ENCODE data around the gene P2RY13.

P2RY13 gene

DNA sequence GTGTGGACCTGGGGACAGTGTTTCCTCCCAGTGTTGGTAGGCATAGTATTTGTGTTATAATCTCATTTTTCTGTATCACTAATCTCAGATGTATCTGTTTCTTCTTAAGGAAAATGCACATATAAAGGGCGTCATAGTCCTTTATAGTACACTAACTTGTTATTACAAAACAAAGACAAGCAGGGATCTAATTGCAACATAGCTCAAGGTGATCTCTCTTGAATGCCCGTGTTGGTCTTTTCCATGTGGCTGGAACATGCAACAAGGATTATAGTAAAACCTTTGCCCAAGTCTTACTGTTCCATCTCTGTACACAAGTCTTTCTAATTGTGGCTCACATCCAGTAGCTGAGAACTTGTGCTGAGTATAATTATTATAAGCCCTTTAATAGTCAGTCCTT lies 9.2 kb downstream of the P2RY13 start:
- DNase-seq (ENCODE audit: low spot score) = no peak

- no peak for DNase-seq (ENCODE audit: low spot score)
Observed at GRCh38 chr3:151319628-151320027, 9.7 kb downstream of the P2RY13 start.

DNA sequence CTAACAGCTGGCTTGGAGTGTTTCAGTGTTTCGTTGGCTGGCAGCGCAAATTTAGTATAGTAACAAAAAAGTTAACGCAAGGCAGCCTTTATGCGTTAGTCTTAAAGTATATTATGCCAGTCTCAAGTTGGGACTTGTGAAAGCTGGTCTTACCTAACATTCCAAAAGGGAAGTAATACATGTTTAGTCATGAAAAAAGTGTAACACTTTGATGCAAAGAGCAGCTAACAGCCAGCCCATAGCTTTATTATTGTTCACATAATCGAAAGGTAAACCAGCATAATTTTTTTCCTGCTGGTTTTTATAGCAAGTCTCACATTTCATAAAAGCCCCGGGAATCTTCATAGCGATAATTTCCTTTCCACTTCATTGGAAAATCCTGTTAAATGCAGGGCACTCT lies 10.4 kb downstream of the P2RY13 start:
- DNase-seq (ENCODE audit: low spot score) = no peak

- DNase-seq (ENCODE audit: low spot score) = no peak
Observed at GRCh38 chr3:151318313-151318712, 11.0 kb downstream of the P2RY13 start.

GRCh38 chr3:151316267-151316991 lies 12.9 kb downstream of the P2RY13 start, which contains the start of gene GPR87:
Gene GPR87, minus strand, starts transcription at chr3:151316820. Its CDS starts 16,720 bp downstream, at chr3:151300100.
- DNase-seq (ENCODE audit: low spot score) = no peak

GRCh38 chr3:151315846-151316245 lies 13.5 kb downstream of the P2RY13 start:
- no peak for DNase-seq (ENCODE audit: low spot score)

GRCh38 chr3:151315136-151315535 lies 14.2 kb downstream of the P2RY13 start:
- DNase-seq (ENCODE audit: low spot score) = no peak

DNA sequence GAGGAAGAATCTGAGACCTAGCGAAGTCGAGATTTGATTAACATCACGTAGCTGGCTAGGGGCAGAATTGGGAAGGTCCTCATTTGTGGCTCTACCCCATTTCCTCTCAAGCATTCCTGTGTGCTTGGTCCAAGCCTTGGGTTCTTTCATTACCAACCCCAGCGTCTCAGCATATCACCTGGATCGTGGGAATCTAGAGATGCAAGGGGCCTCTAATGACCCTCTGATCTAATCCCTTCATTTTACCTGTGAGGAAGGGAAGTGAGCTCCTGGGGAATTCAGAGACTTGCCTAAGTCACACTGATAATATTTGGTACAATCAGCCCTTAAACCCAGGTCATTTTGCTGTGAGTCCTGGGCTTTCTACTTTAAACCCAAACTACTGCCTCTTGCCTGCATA lies 14.8 kb downstream of the P2RY13 start:
- no peak for DNase-seq (ENCODE audit: low spot score)

- no peak for DNase-seq (ENCODE audit: low spot score)
Observed at GRCh38 chr3:151314137-151314536, 15.2 kb downstream of the P2RY13 start.

DNA sequence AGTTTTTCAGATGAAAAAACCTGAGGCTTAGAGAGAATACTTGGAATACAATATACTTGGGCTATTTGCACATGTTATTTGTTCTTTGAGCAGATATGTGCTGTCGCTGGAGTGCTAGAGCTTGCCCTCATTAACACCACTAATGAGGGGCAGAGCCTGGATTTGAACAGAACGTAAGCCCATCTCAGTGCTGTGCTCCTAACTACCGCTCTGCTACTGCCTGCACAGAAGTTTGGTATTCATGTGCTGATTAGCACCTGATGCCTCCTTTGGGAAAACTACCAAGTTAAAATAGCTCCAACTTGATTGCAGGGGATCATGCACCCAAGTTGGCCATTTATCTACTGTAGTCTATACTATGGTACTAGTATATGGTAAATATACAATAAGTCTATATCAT lies 16.4 kb downstream of the P2RY13 start:
- DNase-seq (ENCODE audit: low spot score) = no peak

- DNase-seq (ENCODE audit: low spot score) = no peak
Observed at GRCh38 chr3:151309566-151309965, 19.8 kb downstream of the P2RY13 start.

- no peak for DNase-seq (ENCODE audit: low spot score)
Observed at GRCh38 chr3:151307583-151308488, 21.5 kb downstream of the P2RY13 start.

GRCh38 chr3:151307131-151307530 lies 22.2 kb downstream of the P2RY13 start:
- DNase-seq (ENCODE audit: low spot score) = no peak

DNA sequence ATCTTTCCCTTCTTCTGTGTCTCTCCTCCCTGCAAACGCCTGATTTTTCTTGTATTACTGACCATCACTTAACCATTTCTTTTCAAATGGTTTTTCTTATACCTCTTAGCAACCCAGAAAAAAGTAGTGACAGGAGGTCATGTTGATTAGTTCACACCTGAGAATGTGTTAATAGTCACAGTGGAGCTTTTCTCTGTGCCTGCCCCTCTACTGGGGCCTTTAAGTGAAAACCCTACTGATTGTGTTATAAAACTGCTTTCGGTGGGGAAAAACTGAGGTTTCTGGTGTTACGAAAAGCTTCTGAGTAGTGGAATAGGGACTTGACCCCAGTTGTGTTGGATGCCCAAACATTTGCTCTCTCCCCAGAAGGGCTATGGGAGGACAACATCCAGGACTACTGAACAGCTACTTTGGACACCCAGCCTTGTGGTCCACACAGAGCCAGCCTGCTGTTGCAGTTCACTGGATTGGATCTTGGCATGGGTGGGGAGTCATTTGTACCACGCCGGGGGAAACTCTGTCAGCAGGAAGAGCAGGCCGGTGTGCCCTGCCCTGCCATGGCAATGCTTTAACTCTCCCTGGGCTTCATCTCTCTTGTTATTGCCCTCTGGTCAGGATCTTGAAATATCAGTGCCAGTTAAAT lies 23.1 kb downstream of the P2RY13 start:
- DNase-seq (ENCODE audit: low spot score) = no peak

DNA sequence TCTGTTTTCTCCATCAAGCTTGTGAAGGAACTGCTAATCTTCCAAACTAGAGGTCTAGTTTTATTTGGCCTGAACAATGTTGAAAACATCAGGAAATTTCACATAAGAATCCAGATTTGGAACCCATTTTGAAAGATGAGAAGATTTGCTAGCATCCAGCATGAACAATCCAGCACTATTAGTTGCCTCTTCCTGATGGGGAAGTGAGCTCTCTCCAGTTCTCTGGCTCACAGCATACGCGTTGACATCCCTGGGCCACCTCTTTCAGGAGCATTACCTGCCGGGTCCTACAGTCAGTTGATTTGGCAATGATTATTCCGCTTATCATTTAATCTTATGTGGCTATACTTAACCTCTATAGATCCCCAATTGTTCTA lies 23.6 kb downstream of the P2RY13 start:
- DNase-seq (ENCODE audit: low spot score) = no peak

GRCh38 chr3:151305060-151305774 lies 24.1 kb downstream of the P2RY13 start:
- DNase-seq (ENCODE audit: low spot score) = peak; percentile 58

GRCh38 chr3:151303751-151304150 lies 25.6 kb downstream of the P2RY13 start:
- DNase-seq (ENCODE audit: low spot score) = no peak

GRCh38 chr3:151301787-151302186 lies 27.6 kb downstream of the P2RY13 start:
- DNase-seq (ENCODE audit: low spot score) = no peak

DNA sequence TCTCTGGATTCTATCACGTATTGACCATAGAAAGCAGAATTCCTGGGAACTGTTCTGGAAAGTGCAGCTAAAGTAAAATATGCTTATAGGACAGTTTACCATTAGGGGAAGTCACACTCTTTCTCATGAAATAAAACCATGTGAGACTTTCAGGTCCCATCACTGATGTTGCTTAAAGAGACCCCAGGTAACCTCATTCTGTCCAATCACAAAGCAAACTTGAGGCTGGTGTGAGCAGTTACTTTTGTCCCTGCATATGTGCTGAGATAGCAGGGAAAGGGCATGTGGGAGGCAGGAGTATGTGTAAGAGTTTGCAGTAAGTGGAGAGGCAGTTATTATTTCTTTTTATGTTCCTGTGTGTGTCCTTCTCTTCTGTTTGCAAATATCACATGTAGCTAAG lies 28.8 kb downstream of the P2RY13 start:
- no peak for DNase-seq (ENCODE audit: low spot score)

DNA sequence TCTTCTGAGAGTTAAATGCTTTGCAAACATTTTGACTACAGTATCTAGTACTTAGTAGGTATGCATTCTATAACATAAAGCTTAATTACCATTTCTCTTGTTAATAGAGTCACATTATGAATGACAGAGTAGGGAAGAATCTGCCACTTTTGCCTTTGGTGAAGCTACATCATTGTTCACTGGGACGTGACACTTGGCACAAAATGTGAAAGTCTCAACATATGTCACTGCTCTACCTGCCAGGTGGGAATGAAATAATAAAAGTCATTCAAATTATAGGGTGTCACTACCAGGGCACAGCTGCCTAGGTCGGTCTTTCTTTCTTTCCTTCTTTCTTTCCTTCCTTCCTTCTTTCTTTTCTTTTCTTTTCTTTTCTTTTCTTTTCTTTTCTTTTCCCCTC lies 30.3 kb downstream of the P2RY13 start:
- no peak for DNase-seq (ENCODE audit: low spot score)

DNA sequence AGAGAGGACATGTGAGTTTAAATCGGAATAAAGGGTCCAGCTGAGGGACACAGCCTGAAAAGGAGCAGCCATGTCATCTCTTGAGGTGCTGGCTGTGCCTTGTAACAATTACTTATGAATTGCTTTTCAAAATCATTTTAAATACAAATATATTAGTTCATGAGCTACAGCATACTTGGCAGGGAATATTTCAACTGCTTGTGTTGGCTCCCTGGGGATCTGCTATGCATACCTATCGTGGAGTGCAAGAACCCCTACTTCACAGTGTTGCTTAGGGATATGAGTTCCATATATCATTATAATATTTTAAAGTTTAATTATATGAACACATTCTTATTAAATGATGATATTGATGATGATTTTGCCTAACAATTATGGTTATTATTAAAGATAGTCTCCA lies 31.9 kb downstream of the P2RY13 start:
- no peak for DNase-seq (ENCODE audit: low spot score)

DNA sequence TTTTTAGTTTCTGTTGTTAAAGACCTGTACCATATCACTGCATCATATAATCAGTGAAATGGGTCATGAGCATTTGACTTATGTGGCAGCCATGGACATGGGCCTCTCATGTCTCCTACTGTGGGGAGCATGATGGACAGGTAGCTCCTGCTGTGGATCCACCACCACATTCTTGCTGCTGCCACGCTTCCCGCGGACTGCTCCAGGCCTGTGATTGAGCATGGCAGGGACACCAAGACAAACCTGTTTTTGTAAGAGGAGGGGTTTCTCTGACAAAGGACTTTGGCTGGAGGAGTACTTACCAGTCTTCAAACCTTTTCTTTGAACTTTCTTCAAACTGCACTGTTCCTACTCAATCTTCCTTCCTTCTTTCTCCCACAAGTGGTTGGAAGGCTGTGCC lies 33.1 kb downstream of the P2RY13 start:
- no peak for DNase-seq (ENCODE audit: low spot score)
